WTC11 (cell line): Measurements from ENCODE around the gene TPP1. TPM values are rescaled to one million over a fixed set of nuclear protein-coding genes. Genes with fewer than 3 reads are reported as not detected.

Experiments used
- ATAC-seq: fragments of 200-7000 bp; cut with Tn5 transposase; 2 replicates; pipeline ENCODE4 v1.10.0; 2021; ENCODE audit warnings: mild to moderate bottlenecking, moderate library complexity
- CTCF ChIA-PET: fragments of 300-600 bp; sonication (Branson Sonifier 250); formaldehyde crosslinking; loops from one replicate; lab custom pipeline; 2021; ENCODE audit warnings: antibody characterized with exemption; lab: Charles Lee
- POLR2A ChIA-PET: fragments of 350-600 bp; sonication (Branson Sonifier 250); formaldehyde crosslinking; loops from one replicate; lab custom pipeline; 2021; ENCODE audit warnings: antibody characterized with exemption; lab: Charles Lee
- DNase-seq: peaks from one replicate; pipeline ENCODE4 v3.0.0; 2021; ENCODE audit warnings: low spot score
- H3K27ac Mint-ChIP-seq: 2 replicates; pipeline ENCODE4 v1.8.0; 2021; ENCODE audit warnings: mixed read lengths
- H3K27me3 Mint-ChIP-seq: 2 replicates; pipeline ENCODE4 v1.8.0; 2021; ENCODE audit warnings: low read depth, mild to moderate bottlenecking, moderate library complexity, mixed read lengths
- H3K36me3 Mint-ChIP-seq: 2 replicates; pipeline ENCODE4 v1.8.0; 2021; ENCODE audit warnings: mixed read lengths
- H3K4me1 Mint-ChIP-seq: 2 replicates; pipeline ENCODE4 v1.8.0; 2022; ENCODE audit warnings: mixed read lengths
- H3K4me3 Mint-ChIP-seq: 2 replicates; pipeline ENCODE4 v1.8.0; 2021; ENCODE audit warnings: mild to moderate bottlenecking, moderate library complexity, mixed read lengths
- H3K9me3 Mint-ChIP-seq: 2 replicates; pipeline ENCODE4 v1.8.0; 2021; ENCODE audit warnings: mixed read lengths
- CREM ChIP-seq: sonication (generic); formaldehyde crosslinking; IDR thresholded peaks from 2 replicates; pipeline ENCODE4 v1.8.1; 2022; ENCODE audit warnings: mild to moderate bottlenecking, missing genetic modification reagents, moderate library complexity
- ESRRA ChIP-seq: sonication (generic); formaldehyde crosslinking; IDR thresholded peaks from 2 replicates; pipeline ENCODE4 v1.8.1; 2022; ENCODE audit warnings: mild to moderate bottlenecking, missing genetic modification reagents, borderline replicate concordance
- FOXJ3 ChIP-seq: sonication (generic); formaldehyde crosslinking; IDR thresholded peaks from 2 replicates; pipeline ENCODE4 v1.9.0; 2021; ENCODE audit warnings: missing genetic modification reagents, mild to moderate bottlenecking, borderline replicate concordance
- NFE2L1 ChIP-seq: sonication (generic); formaldehyde crosslinking; IDR thresholded peaks from 2 replicates; pipeline ENCODE4 v1.8.1; 2023; ENCODE audit warnings: missing genetic modification reagents
- OVOL2 ChIP-seq: fragments of 250-450 bp; sonication (Bioruptor Pico); IDR thresholded peaks from 2 replicates; pipeline ENCODE4 v1.9.0; 2021; ENCODE audit warnings: mild to moderate bottlenecking, borderline replicate concordance
- SMAD3 ChIP-seq: sonication (generic); formaldehyde crosslinking; IDR thresholded peaks from 2 replicates; pipeline ENCODE4 v1.8.0; 2022; ENCODE audit warnings: missing genetic modification reagents, mild to moderate bottlenecking, borderline replicate concordance
- TEAD4 ChIP-seq: sonication (generic); formaldehyde crosslinking; IDR thresholded peaks from 2 replicates; pipeline ENCODE4 v1.8.0; 2022; ENCODE audit warnings: mild to moderate bottlenecking, missing genetic modification reagents
- TP53 ChIP-seq: sonication (generic); formaldehyde crosslinking; IDR thresholded peaks from 2 replicates; pipeline ENCODE4 v1.8.1; 2023; ENCODE audit warnings: mild to moderate bottlenecking, missing genetic modification reagents
- ZBTB21 ChIP-seq: sonication (generic); formaldehyde crosslinking; IDR thresholded peaks from 2 replicates; pipeline ENCODE4 v1.8.1; 2023; ENCODE audit warnings: mild to moderate bottlenecking, missing genetic modification reagents, borderline replicate concordance
- ZNF263 ChIP-seq: sonication (generic); formaldehyde crosslinking; IDR thresholded peaks from 2 replicates; pipeline ENCODE4 v1.8.1; 2022; ENCODE audit warnings: low read depth, mild to moderate bottlenecking, moderate library complexity, missing genetic modification reagents
- ZNF416 ChIP-seq: fragments of 250-450 bp; sonication (Bioruptor Pico); IDR thresholded peaks from 2 replicates; pipeline ENCODE4 v1.9.0; 2021; ENCODE audit warnings: mild to moderate bottlenecking, inconsistent platforms
- total RNA-seq: library from RNA; stranded (reverse); gene quantifications from 3 replicates; pipeline ENCODE4 v1.2.3, GENCODE V29; 2021
- TF ChIP-seq, protein P1 (sequence below): sonication (generic); formaldehyde crosslinking; IDR thresholded peaks from 2 replicates; pipeline ENCODE4 v1.8.1; 2023; ENCODE audit warnings: mild to moderate bottlenecking, missing genetic modification reagents
- TF ChIP-seq, protein P2 (sequence below): sonication (generic); formaldehyde crosslinking; IDR thresholded peaks from 2 replicates; pipeline ENCODE4 v1.8.0; 2022; ENCODE audit warnings: mild to moderate bottlenecking, missing genetic modification reagents
- TF ChIP-seq, protein P3 (sequence below): sonication (generic); formaldehyde crosslinking; IDR thresholded peaks from 2 replicates; pipeline ENCODE4 v1.8.0; 2023; ENCODE audit warnings: mild to moderate bottlenecking, missing genetic modification reagents
- TF ChIP-seq, protein P4 (sequence below): fragments of 200-600 bp; IDR thresholded peaks from 2 replicates; pipeline ENCODE4 v1.8.0; 2022; ENCODE audit warnings: antibody characterized with exemption

TPP1 gene
- total RNA-seq, 1 experiment from 2014 or later = 36.2 TPM

DNA sequence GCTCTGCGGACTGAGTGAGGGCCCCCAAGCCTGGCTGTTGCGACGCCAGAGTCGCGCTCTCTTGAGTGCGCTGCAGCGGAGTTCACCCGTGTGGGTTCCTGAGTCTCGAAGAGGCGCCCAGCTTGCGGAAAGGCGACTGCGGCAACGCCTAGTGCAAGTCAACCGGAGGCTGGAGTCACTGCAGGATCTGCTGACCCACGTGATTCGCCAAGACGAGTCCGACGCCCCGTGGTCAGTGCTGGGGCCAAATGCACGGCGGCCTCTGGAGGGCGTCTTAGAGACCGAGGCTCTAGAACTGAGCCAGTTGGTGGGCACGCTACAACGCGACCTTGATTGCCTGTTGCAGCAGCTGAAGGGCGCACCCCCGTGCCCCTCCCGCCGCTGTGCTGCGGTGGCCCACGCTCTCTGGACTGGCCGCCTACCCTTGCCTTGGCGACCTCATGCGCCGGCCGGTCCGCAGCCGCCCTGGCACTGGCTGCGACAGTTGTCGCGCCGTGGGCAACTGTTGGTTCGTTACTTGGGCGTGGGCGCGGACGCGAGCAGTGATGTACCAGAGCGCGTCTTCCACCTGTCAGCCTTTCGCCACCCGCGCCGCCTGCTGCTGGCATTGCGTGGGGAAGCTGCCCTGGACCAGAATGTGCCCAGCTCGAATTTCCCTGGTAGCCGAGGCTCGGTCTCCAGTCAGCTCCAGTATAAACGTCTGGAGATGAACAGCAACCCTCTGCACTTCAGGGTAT, 48.4 kb downstream of the TPP1 start (continued):
- TF ChIP-seq ZNF416 (CRISPR knock-in tag) (no peak), TP53 (no peak), ESRRA (no peak), OVOL2 (no peak), SMAD3 (CRISPR knock-in tag) (no peak)
- TF ChIP-seq, protein P1, sequence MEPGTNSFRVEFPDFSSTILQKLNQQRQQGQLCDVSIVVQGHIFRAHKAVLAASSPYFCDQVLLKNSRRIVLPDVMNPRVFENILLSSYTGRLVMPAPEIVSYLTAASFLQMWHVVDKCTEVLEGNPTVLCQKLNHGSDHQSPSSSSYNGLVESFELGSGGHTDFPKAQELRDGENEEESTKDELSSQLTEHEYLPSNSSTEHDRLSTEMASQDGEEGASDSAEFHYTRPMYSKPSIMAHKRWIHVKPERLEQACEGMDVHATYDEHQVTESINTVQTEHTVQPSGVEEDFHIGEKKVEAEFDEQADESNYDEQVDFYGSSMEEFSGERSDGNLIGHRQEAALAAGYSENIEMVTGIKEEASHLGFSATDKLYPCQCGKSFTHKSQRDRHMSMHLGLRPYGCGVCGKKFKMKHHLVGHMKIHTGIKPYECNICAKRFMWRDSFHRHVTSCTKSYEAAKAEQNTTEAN (CRISPR knock-in tag) = no peak
- TF ChIP-seq, protein P2, sequence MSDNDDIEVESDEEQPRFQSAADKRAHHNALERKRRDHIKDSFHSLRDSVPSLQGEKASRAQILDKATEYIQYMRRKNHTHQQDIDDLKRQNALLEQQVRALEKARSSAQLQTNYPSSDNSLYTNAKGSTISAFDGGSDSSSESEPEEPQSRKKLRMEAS (CRISPR knock-in tag) = no peak

DNA sequence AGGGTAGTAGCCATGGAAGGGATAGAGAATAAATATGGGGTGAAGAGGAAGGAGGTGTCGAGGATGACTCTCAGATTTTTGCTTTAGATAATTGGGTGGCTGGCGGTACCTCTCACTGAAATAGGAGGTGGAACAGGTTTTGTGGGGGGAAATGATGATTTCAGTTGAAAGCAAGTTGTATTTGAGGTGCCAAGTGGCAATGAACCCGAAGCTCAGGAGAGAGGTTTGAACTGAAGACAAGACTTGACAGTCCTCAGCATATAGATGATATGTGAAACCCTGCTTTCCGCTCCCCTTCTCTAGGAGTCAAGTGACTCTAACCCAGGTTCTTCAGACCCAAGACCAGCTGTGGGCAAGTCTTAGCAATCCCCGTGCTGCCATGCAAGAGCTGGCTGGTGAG, 49.5 kb downstream of the TPP1 start:
- CTCF ChIA-PET = interaction anchor here (2.6 kb wide), 1 partner anchor 191 kb away, joined by 22 read pairs; no protein-coding TSS in a partner anchor

DNA sequence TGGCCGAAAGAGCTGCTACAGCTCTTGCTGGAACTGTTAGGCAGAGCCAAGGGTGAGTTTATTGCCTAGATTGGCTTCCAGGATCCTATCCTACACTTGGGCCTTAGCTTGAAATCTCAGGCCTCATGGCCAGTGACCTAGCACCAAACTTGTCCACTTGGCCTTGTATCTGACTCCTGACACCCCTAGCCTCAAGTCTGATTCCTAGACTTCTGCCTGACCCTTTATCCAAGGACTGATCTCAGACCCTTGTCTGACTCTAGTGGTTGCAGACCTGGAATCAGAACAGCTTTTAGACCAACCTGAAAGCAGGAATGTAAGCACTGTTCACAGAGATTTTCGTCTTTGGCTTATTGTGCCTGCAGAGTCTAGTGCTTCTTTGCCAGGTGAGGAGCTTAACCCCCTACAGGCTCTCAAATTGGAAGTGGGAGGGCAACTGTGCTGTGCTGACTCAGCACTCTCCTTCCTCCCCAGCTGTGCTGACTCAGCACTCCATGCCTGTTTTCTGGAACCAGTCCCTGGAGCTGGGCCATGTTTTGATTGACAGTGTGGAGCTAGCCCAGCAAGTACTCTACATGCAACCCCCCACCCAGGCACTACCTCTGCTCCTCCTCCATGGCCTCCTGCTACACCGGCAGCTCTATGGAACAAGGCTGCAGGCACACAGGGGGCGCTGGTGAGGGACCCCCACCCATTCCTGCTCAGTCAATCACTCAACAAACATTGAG, 50.9 kb downstream of the TPP1 start:
- ATAC-seq = peak; percentile 74
- Mint-ChIP-seq H3K36me3 (no peaks in the 10 kb centered on the region), H3K4me3 (no peak overlapping the region), H3K27ac (no peak overlapping the region), H3K9me3 (no peaks in the 10 kb centered on the region), H3K4me1 (peaks cover 18% of the 10 kb centered on the region), H3K27me3 (no peaks in the 10 kb centered on the region; the same call in 1 of the 2 replicates)
- TF ChIP-seq, protein P3, sequence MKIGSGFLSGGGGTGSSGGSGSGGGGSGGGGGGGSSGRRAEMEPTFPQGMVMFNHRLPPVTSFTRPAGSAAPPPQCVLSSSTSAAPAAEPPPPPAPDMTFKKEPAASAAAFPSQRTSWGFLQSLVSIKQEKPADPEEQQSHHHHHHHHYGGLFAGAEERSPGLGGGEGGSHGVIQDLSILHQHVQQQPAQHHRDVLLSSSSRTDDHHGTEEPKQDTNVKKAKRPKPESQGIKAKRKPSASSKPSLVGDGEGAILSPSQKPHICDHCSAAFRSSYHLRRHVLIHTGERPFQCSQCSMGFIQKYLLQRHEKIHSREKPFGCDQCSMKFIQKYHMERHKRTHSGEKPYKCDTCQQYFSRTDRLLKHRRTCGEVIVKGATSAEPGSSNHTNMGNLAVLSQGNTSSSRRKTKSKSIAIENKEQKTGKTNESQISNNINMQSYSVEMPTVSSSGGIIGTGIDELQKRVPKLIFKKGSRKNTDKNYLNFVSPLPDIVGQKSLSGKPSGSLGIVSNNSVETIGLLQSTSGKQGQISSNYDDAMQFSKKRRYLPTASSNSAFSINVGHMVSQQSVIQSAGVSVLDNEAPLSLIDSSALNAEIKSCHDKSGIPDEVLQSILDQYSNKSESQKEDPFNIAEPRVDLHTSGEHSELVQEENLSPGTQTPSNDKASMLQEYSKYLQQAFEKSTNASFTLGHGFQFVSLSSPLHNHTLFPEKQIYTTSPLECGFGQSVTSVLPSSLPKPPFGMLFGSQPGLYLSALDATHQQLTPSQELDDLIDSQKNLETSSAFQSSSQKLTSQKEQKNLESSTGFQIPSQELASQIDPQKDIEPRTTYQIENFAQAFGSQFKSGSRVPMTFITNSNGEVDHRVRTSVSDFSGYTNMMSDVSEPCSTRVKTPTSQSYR (CRISPR knock-in tag) = no peak
- TF ChIP-seq NFE2L1 (CRISPR knock-in tag) (0 out of 2 replicates have a peak, but pooled peaks have one; percentile 58), ZNF263 (CRISPR knock-in tag) (peak; percentile 32; the same call in 1 of the 2 replicates)
- TF ChIP-seq, protein P4, sequence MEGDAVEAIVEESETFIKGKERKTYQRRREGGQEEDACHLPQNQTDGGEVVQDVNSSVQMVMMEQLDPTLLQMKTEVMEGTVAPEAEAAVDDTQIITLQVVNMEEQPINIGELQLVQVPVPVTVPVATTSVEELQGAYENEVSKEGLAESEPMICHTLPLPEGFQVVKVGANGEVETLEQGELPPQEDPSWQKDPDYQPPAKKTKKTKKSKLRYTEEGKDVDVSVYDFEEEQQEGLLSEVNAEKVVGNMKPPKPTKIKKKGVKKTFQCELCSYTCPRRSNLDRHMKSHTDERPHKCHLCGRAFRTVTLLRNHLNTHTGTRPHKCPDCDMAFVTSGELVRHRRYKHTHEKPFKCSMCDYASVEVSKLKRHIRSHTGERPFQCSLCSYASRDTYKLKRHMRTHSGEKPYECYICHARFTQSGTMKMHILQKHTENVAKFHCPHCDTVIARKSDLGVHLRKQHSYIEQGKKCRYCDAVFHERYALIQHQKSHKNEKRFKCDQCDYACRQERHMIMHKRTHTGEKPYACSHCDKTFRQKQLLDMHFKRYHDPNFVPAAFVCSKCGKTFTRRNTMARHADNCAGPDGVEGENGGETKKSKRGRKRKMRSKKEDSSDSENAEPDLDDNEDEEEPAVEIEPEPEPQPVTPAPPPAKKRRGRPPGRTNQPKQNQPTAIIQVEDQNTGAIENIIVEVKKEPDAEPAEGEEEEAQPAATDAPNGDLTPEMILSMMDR = peak; percentile 41; the same call in 1 of the 2 replicates
- DNase-seq = peak; percentile 61
- ChIA-PET POLR2A (no interaction called here), CTCF (interaction anchor here (0.6 to 2.5 kb wide), 19 partner anchors 8 to 316 kb away, joined by 3 to 9 read pairs (median 4); partner anchors contain the start of genes ILK, MRPL17 and TPP1)

More for the DNA sequence above, 49.5 kb downstream of the TPP1 start:
- H3K4me3 Mint-ChIP-seq = no peak overlapping the region
- POLR2A ChIA-PET = no interaction called here
- TF ChIP-seq TEAD4 (CRISPR knock-in tag) = no peak
- TF ChIP-seq CREM = no peak
- TF ChIP-seq, protein P3 (CRISPR knock-in tag) = no peak
- no peak for TF ChIP-seq ZBTB21 (CRISPR knock-in tag)
- no peak for TF ChIP-seq FOXJ3 (CRISPR knock-in tag)
- TF ChIP-seq, all 79 proteins: peak for 0
- DNase-seq (no peak), ATAC-seq (no peak)
- H3K9me3 Mint-ChIP-seq = no peaks in the 10 kb centered on the region
- no peaks in the 10 kb centered on the region for H3K36me3 Mint-ChIP-seq
- no peaks in the 10 kb centered on the region; the same call in 1 of the 2 replicates for H3K27me3 Mint-ChIP-seq
- peaks cover 15% of the 10 kb centered on the region for H3K4me1 Mint-ChIP-seq
- H3K27ac Mint-ChIP-seq = no peak overlapping the region
